HG03432 (cell line): ENCODE measurements around the gene DDX51.

ENCODE experiments used
- ATAC-seq: cut with Tn5 transposase; IDR thresholded peaks from one replicate; pipeline ENCODE4 v1.9.1; 2021; ENCODE audit warnings: mild to moderate bottlenecking, moderate library complexity; ENCODE audit not compliant: unreplicated experiment

The DDX51 gene

DNA sequence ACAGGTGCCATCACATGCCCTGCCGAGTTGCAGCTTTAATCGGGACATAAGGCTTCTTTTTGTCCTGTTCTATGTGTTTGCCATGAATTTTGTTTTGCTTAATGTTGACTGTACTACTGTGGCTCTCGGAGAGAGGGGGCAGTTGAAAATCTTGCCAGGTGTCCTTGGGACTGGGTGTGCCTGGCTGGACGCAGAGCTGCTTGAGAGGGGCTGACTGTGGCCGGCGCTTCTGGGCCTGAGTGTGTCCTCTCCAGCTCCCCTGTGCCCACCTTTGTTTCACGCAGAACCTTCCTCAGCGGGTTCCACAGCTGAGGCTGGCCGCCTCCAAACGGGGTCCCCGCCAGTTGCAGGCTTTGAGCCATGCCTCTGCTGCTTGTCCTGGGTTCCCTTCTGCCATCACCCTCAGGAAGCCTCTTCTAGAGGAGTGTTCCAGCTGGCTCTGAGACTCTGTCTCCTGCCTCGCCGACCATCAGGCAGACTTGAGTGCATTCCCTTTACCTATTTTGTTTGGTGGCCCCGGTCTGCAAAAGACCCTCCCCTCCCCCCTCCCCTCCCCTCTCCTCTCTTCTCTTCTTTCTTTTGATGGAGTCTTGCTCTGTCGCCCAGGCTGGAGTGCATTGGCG lies 49.7 kb downstream of the DDX51 start:
- no peak for ATAC-seq

DNA sequence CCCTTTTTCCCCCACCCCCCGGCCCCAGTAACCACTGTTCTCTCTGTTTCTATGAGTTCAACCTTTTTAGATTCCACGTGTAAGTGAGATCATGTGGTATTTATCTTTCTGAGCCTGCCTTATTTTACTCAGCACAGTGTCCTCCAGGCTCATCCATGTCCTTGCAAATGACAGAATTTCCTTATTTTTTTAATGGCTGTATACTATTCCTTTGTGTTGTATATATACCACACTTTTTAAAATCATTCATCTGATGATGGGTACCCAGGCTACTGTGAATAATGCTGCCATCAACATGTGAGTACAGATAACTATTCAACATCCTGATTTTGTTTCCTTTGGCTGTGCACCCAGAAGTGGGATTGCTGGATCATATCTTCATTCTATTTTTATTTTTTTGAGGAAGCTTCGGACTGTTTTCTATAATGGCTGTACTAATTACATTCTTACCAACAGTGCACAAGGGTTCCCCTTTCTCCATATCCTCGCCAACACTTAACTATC lies 54.7 kb downstream of the DDX51 start:
- no peak for ATAC-seq
